ENCODE results near the gene MDH1B. TPM values are rescaled to one million over a fixed set of nuclear protein-coding genes. Genes with fewer than 3 reads are reported as not detected.
"Not testable (repeated sequence)": the region's sequence is repeated elsewhere in the genome, so short reads cannot be mapped to it uniquely, and the experiment has no call there.

MDH1B gene
- under 1 TPM in 1 of 2 donors, not detected in 1; 0.20 TPM for total RNA-seq
- long read RNA-seq = 0 reads

DNA sequence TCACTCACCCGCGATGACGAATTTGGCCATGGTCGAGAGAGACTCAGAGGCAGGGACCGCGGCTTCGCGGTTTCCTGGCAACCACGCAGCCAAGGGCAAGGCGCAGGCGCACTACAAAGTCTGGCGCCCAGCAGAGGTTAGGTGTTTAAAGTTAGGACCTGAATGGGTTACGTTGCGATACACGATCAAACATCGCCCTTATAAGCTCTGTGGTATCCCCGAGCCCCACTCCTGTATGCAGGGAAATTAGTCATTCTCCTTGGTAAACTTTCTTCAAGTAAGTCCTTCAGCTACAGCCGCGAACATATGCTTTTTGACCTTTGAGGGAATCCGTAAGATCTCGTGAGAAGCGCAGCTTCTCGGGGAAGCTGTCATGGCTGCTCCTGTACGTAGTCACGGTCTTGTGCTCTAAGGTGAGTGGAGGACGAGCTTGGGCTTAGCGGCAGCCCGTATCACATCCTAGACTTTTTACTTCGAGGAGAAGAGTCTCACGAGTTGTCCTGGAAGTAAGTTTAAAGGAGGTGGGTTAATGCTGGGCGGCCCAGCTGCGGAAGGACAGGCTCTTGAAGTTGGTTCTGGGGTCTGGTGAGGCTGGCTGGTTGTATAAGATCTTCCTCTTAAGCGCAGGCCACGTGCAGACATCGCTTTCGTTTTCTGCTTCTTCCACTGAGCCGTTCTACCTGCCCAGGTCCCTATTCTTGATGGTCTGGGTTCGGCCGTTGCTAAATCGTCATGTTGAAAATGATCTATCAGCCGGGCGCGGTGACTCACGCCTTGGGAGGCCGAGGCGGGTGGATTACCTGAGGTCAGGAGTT, at the start of gene MDH1B, which contains the start of gene FASTKD2:
MDH1B (minus strand) TSS at position 87 of the 815 bp plus-strand sequence; CDS start at position 30, 57 bp downstream.
FASTKD2 (plus strand) TSS at position 365 of the 815 bp plus-strand sequence. CDS start 1,088 bp downstream, outside the sequence.
- intact Hi-C loops (cut with DNase I, micrococcal nuclease) = no loop called here
- DNase-seq (peak; percentile 82 to 88), ATAC-seq (peak; percentile 97)

DNA sequence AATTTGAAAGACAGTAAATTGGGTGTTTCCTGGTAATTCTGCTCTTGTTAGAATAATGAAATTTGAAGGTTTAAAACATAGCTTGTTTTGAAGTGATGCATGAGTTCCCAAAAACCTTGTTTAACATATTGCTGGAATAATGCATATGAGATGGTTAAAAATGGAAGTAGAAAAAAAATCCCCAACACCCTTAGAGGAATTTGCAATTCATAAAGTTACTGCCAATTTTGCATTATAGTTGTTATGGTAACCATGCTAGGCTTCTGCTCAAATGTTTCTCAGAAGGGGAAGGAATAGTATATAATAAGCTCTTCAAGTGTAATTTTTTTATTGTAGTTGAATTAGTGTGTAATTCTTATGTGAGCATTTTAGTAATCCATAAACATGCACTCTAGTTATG, 49.4 kb upstream of the MDH1B start:
- ATAC-seq (no peak), DNase-seq (no peak)
- intact Hi-C loops (cut with DNase I, micrococcal nuclease) = no loop called here

DNA sequence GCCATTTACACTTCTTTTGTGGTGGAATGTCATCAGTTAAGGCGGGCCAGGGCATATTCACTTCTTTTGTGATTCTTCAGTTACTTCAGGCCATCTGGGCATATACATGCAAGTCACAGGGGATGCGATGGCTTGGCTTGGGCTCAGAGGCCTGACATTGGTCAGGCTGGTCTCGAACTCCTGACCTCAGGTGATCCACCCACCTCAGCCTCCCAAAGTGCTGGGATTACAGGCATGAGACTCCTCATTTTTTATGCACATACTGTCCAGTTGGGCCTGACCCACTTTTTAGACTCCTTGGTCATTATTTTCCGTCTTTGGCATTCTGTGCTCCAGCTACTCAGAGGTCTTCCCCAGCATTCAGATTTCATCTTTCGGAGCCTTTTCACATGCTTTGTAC, 47.3 kb upstream of the MDH1B start:
- ATAC-seq; DNase-seq; intact Hi-C loops (cut with DNase I, micrococcal nuclease): not testable (repeated sequence)

DNA sequence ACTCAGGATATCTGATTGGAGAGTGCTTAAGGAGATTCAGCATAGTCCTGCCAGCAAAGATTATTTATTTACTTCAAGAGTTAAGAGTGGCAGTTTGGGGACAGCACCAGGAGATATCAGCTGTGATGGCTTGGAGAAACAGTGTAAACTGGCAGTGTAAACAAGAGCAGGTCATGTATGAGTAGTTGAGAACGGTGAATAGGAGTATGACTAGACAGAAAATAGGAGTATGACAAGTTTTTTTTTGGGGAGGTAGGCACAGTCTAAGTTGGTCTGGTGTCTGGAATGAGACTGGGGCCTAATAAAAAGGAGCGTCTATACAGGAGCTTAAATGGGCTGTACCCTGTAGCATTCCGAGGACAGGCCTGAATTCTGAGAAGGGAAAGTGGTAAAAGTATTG, 42.5 kb upstream of the MDH1B start:
- ATAC-seq; DNase-seq; intact Hi-C loops (cut with DNase I, micrococcal nuclease): not testable (repeated sequence)

DNA sequence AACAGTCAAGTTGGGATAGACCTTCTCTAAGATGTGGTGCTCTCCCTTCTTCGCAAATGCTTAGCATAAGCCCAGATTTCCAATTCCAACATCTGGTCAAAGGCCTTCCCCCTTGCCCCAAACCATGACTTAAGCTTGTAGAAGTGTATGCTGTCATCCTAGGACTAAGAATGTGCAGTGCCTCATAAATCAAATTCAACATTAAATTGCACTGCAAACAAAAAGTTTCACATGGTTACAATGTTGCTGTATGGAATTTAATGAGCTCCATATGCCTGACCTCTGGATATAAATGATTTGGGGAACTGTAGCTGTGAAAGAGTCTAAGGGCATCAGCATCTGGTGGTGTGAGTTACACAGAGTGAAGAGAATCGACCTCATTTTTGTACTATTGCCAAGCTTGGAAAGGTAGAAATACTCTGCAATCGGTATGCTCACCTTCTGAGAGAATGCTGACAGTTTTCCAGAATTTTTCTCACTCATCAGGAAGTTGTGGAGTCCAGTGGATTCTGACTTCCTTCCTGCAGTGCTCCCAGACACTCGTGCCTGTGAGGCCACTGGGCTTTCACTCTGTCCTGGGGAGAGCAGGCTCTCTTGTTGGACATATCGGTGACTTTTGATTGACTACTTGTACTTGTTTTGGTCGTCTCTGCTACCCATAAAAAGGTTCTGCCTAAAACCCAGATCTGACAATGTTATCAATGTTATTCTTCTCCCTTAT, 40.9 kb upstream of the MDH1B start:
- no peak for ATAC-seq
- intact Hi-C loops (cut with DNase I, micrococcal nuclease) = no loop called here
- no peak for DNase-seq

DNA sequence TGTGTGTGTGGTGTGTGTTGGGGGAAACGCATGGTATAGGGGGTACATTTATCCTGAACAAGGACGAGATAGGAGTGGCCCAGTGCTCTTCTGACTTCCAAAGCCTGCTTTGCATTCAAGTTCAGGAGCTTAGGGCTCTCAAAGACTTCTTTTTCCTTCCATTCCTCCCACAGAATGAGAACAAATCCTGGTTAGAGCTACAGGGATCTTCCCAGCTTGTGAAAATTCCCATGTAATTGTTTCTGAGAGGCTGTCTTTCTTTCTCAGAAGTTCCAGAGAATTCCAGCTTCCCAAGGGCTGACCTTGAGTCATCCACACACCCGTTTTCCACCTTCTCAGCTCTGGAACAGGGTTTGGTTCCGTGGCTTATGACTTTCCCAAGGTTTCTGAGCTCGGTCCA, 39.2 kb upstream of the MDH1B start:
- ATAC-seq = no peak
- DNase-seq = no peak
- intact Hi-C loops (cut with DNase I, micrococcal nuclease) = loop anchor here in 1 of 2 donors (5.0 kb wide), 2 partner anchors 188 to 673 kb away; no protein-coding TSS in a partner anchor

DNA sequence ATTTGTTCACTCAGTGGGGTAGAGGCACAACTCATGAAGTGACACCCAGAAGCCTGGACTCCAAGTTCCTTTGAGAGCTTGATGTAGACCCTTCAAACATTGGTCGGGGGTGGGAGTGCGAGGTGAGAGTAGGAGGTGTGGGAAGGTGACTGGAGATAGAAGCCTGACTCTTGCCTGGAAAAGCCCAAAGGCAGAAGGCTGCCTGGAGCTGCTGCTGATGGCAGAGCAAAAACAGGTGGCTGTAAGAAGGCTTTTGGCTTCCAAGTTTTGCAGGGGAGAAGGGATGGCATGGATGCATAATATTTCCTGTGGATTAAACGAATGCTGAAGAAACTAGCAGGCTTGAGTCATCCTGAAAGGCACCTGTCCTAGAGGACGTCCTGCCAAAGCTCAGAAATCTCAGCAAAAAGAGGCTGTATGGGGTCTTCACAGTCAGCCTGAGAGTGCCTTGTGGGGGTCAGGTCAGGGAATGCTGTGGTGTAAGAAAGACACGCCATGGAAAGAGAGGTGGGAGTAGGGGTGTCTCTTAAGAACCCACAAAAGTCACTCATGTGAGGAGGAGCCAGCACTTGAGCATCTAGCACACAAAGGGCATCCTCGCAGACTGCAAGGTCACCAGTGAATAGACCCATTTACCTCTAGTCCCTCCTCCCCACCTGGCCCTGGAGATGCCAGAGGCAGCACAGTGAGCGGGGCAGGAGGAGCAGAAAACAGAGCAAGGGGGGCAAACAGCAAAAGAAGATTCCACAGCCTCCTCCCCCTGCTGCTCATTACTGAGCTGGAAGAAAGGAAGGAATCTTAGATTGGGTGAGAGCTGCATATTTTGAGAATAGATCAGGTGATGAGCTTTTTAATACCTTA, 37.8 kb upstream of the MDH1B start:
- intact Hi-C loops (cut with DNase I, micrococcal nuclease) = loop anchor here in 1 of 2 donors (5.0 kb wide), 2 partner anchors 189 to 674 kb away; no protein-coding TSS in a partner anchor
- no peak for ATAC-seq

DNA sequence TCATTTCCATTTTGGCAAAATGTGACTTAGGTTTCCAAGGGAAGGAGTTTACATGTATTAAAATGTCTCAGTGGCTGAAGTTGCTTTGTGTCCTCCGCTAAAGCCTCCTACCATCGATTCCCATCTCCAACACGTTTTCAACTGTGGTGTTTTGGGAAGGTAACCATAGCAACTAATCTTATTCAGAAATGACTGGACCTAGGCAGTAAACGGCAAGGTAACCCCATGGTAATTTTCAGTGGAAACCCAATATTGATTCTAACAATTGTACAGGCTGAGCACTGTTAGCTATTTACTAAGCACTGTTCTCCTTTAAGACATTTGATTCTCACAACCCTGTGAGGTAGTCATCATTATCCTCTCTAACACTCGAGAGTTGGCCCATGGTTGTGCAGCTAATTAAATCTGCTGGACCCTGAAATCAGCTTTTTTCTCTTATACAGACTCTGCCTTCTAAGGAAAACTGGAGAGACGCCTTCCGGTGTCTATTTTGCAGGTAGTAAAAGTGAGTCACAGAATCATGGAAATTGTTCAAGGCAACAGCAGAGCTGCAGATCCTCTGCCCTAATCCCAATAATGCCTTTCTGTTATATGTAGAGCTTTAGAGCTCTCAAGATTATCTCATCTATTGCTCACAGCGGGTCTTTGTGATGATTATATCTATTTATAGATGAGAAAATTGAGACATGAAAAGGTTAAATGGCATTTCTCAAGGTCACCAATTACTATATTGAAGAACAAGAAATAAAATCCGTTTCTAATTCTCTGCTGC, 36.5 kb upstream of the MDH1B start:
- no peak for DNase-seq
- no peak for ATAC-seq
- intact Hi-C loops (cut with DNase I, micrococcal nuclease) = loop anchor here in 1 of 2 donors (5.0 kb wide), 2 partner anchors 191 to 676 kb away; no protein-coding TSS in a partner anchor

More for the DNA sequence above, 37.8 kb upstream of the MDH1B start:
- no peak for DNase-seq

DNA sequence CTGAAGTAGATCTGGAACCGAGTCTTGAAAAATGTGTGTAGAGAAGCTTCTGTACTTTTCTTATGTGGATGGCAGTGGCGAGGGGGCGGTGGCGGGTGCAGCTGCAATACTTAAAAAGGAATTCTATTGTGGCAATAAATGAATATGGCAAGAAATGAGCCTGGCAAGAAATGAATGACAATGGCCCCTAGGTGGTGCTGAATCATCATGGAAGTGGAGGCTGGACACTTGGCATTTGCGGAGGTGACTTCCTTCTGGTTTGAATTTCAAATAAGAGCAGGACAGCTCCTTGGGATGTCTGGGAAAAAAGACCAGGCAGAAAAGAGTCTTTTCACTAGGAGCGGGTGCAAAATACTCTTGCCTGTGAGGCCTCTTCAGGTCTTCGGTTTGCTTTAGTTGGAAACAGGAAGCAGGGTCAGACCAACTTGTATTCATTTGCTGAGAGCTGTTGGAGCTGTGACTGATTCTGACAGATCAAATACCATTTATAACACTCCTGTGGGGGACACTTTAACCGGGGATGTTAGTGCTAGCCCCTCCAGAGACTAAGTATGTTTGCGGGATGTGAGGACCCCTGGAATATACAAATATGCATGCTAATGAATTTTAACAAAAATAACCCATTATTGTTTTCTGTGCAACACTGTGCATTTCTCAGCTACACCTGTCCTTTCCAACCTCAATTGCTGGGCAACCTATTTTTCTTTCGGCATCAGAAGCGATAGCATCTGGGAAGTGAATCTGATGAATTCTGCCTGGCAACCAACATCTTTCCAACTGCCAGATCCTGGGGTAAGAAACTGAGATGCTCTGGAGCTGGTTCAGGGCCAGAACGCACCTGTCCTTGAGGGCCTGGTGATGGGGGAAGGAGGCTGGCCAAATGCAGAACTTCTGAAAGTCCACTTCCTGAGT, 35.6 kb upstream of the MDH1B start:
- ATAC-seq (peak; percentile 91), DNase-seq (peak; percentile 50 to 60)
- intact Hi-C loops (cut with DNase I, micrococcal nuclease) = loop anchor here in 1 of 2 donors (5.0 kb wide), 2 partner anchors 192 to 677 kb away; no protein-coding TSS in a partner anchor

DNA sequence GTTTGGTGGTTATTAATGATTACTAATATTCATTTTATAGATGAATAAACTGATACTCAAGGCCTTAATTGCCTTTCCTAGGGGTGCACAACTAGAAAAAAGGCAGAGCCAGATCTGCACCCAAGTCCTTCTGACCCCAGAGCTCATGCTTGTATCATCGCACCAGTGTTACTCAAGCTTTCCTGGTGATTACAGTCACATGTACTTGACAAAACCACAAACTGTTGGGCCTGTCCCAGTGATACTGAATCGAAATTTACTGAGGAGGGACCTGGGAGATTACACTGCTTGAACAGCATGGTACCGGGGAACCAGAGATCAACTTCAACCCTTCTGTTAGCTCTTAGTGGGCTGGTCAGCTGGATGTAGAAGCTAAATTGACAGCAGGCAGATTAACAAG, 34.0 kb upstream of the MDH1B start:
- intact Hi-C loops (cut with DNase I, micrococcal nuclease) = no loop called here
- DNase-seq (no peak), ATAC-seq (no peak)

DNA sequence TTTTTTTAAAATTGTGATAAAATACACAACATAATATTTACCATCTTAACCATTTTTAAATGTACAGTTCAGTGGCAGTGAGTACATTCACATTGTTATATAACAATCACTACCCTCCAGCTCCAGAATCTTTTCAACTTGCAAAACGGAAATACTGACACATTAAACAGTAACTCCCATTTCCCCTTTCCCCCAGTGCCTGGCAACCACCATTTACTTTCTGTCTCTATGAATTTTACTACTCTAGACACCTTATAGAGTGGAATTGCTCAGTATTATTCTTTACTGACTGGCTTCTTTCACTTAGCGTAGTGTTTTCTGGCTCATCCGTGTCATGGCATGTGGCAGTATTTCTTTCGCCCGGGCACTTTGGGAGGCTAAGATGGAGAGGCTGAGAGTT, 32.9 kb upstream of the MDH1B start:
- DNase-seq (no peak), ATAC-seq (no peak)
- intact Hi-C loops (cut with DNase I, micrococcal nuclease) = no loop called here

DNA sequence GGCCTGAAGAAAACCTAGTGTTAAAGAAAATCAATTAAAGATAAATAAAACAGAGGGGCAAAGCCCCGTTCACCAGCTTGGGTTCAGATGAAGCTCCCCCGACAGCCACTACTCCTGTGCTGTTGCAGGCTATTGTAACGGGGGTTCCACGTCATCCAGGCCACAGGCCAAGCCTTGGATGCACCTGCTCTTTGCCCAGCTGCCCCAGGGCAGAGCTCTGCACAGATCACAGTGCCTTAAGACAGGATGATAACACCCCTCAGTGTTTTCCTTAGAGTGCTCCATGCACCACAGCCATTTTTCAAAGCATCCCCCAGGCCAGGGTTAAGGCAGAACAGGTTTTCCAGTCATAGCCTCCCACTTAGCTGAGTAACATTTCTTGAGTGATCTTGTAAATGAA, 32.2 kb upstream of the MDH1B start:
- peak; percentile 17 for ATAC-seq
- intact Hi-C loops (cut with DNase I, micrococcal nuclease) = no loop called here

DNA sequence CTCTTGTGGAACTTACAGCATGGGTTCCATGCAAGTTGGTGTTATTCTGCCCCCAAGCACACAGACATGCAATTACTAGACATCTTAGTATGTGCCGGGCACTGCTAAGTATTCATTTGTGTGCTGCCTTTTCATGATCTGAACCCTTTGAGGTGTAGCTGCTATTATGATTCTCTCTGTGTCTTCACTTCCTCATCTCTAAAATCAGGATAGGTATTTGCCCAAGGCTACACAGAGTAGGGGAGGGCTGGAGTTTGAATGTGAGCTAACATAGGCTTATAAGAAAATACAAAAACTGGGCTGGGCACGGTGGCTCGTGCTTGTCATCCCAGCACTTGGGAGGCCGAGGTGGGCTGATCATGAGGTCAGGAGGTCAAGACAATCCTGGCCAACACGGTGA, 27.5 kb upstream of the MDH1B start:
- ATAC-seq (no peak), DNase-seq (no peak)
- intact Hi-C loops (cut with DNase I, micrococcal nuclease) = no loop called here

More for the DNA sequence above, 32.2 kb upstream of the MDH1B start:
- no peak for DNase-seq

DNA sequence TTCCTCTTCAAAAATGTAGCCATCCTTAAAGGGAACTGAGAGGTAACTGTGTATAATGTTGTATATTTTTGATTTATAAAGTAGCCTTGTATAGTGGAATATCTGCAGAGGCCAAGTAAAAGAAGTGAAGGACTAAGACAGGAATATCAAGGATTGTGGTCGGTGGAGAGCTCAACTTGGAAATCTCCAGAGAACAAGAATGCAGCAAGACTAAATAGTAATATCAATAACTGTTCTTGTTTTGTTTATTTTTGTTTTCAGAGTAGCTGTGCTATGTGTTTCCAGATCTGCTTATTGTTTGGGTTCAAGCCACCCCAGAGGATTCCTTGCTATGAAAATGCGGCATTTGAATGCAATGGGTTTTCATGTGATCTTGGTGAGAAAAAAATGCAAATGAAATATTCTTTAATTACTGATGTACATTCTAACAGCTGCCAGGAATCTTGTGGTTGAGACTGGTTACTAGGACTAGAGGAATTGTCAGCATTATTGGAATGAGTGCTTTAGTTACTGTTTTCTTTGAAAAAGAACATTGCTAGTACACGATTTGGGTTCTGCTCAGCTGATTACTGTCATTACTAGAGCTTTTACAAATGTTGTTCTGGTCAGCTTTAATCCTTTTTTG, 25.3 kb upstream of the MDH1B start:
- no peak for ATAC-seq

DNA sequence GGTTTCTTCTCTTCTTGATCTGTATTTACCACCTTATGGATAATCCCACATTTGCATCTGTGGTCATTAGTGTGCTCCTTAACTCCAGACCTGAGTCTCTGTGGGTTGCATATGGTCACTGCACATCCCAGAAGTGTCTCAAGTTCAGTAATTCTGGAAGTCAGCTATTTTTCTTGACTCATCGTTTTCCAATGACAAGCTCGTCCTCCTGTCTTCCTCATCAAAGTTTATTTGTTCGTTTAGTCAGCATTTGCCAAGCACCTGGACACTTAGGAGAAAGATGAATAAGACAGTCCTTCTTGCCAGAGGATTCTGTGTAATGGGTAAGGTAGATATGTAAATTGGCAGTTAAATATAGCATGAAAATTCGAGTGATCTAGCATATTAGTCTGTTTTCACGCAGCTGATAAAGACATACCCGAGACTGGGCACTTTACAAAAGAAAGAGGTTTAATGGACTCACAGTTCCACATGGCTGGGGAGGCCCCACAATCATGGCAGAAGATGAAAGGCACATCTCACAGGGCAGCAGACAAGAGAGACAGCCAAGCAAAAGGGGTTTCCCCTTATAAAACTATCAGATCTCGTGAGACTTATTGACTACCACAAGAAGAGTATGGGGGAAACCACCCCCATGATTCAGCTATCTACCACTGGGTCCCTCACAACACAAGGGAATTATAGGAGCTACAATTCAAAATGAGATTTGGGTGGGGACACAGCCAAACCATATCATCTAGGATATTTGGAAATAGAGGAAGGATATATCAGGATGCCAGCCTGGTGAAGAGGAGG, 19.6 kb upstream of the MDH1B start:
- intact Hi-C loops (cut with DNase I, micrococcal nuclease) = loop anchor here in 1 of 2 donors (10.0 kb wide), 1 partner anchor 90 kb away; no protein-coding TSS in a partner anchor
- no peak for DNase-seq

More for the DNA sequence above, 25.3 kb upstream of the MDH1B start:
- intact Hi-C loops (cut with DNase I, micrococcal nuclease) = no loop called here
- DNase-seq = no peak

DNA sequence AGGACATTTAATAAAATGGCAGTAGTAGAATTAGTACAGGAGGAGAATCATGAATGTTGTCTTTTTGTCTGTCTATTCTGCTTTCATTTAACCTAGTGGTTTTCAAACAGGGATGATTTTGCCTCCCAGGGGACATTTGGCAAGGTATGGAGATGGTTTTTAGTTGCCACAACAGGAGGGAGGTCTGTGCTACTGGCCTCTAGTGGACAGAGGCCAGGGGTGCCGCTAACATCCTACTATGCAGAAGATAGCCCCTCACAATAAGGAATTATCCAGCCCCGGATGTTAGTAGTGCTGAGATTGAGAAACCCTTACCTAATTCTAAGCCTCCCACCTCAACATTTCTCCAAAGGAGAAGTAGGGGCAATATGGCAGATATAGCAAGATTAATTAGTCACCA, 18.6 kb upstream of the MDH1B start:
- ATAC-seq = no peak
- intact Hi-C loops (cut with DNase I, micrococcal nuclease) = loop anchor here in 1 of 2 donors (10.0 kb wide), 1 partner anchor 89 kb away; no protein-coding TSS in a partner anchor
- no peak for DNase-seq

More for the DNA sequence above, 19.6 kb upstream of the MDH1B start:
- no peak for ATAC-seq
